CD4-positive, alpha-beta memory T cell (primary cell): ENCODE measurements around the gene RAD51D. TPM values are rescaled to one million over a fixed set of nuclear protein-coding genes. Genes with fewer than 3 reads are reported as not detected.

ENCODE experiments used
- CTCF ChIA-PET: fragments of 350-600 bp; sonication (Branson Sonifier 250); formaldehyde crosslinking; loops from one replicate; lab custom pipeline; 2021; ENCODE audit warnings: inconsistent platforms; ENCODE audit not compliant: partially characterized antibody; lab: Charles Lee
- POLR2A ChIA-PET: fragments of 350-600 bp; sonication (Branson Sonifier 250); formaldehyde crosslinking; loops from one replicate; lab custom pipeline; 2021; ENCODE audit not compliant: partially characterized antibody; lab: Charles Lee
- DNase-seq, 5 donors: peaks; one replicate each; pipeline versions ENCODE4 v3.0.0 to v3.0.0-alpha.2; 2020 to 2022; ENCODE audit warnings: mixed read lengths in 1 of 5
- H3K27ac ChIP-seq: one replicate; pipeline ENCODE4 v1.7.0; 2013; ENCODE audit warnings: low read depth, low read length
- H3K27me3 ChIP-seq: 2 replicates; pipeline ENCODE4 v1.7.0; 2013; ENCODE audit warnings: mild to moderate bottlenecking, low read length, moderate library complexity; ENCODE audit not compliant: insufficient read depth
- H3K36me3 ChIP-seq: 2 replicates; pipeline ENCODE4 v1.7.0; 2013; ENCODE audit warnings: mild to moderate bottlenecking, low read length, moderate library complexity; ENCODE audit not compliant: insufficient read depth
- H3K4me1 ChIP-seq: 2 replicates; pipeline ENCODE4 v1.7.0; 2013; ENCODE audit warnings: mild to moderate bottlenecking, low read length, moderate library complexity; ENCODE audit not compliant: insufficient read depth
- H3K4me3 ChIP-seq, 2 donors: one replicate each; pipeline ENCODE4 v1.7.0; 2013; ENCODE audit warnings: low read length in 2 of 2, mild to moderate bottlenecking in 1 of 2
- H3K9me3 ChIP-seq, 2 donors: one replicate each; pipeline ENCODE4 v1.7.0; 2013; ENCODE audit warnings: low read length in 2 of 2, control low read depth in 1 of 2; ENCODE audit not compliant: control insufficient read depth in 1 of 2
- H3K27ac Mint-ChIP-seq, 7 donors: one replicate each; pipeline ENCODE4 v1.8.0; 2020 to 2021; ENCODE audit warnings: mixed read lengths in 7 of 7, mild to moderate bottlenecking in 6 of 7, inconsistent platforms in 3 of 7, moderate library complexity in 3 of 7
- H3K27me3 Mint-ChIP-seq, 2 donors: one replicate each; pipeline ENCODE4 v1.8.0; 2020 to 2021; ENCODE audit warnings: mixed read lengths in 2 of 2
- H3K36me3 Mint-ChIP-seq, 2 donors: one replicate each; pipeline ENCODE4 v1.8.0; 2020 to 2021; ENCODE audit warnings: mixed read lengths in 2 of 2, inconsistent platforms in 1 of 2, mild to moderate bottlenecking in 1 of 2
- H3K4me1 Mint-ChIP-seq, 4 donors: one replicate each; pipeline ENCODE4 v1.8.0; 2020 to 2021; ENCODE audit warnings: mixed read lengths in 4 of 4, mild to moderate bottlenecking in 1 of 4
- H3K4me3 Mint-ChIP-seq, 8 donors: one replicate each; pipeline ENCODE4 v1.8.0; 2020 to 2021; ENCODE audit warnings: mixed read lengths in 8 of 8, mild to moderate bottlenecking in 7 of 8, moderate library complexity in 6 of 8, inconsistent platforms in 3 of 8
- H3K9me3 Mint-ChIP-seq, 8 donors: one replicate each; pipeline ENCODE4 v1.8.0; 2020 to 2021; ENCODE audit warnings: mixed read lengths in 8 of 8, mild to moderate bottlenecking in 5 of 8, inconsistent platforms in 3 of 8, moderate library complexity in 1 of 8
- intact Hi-C: fragments of 100-400 bp; cut with micrococcal nuclease; formaldehyde crosslinking; loops from one replicate; pipeline ENCODE4 v1.15.1; 2023
- polyA plus RNA-seq, 2 donors: library from polyadenylated mRNA; unstranded; fragments of 300-500 nt; fragmentation: Illumina TruSeq; gene quantifications; one replicate each; pipeline ENCODE4 v1.2.3, GENCODE V29; 2021
- total RNA-seq, 2 experiments: library from RNA; stranded (reverse); gene quantifications; one replicate each; pipeline ENCODE4 v1.2.3, GENCODE V29; 2021

The RAD51D gene
- total and polyA plus RNA-seq, 4 experiments from 2014 or later, result 6.1 to 29.2 (median 16.7) TPM

DNA sequence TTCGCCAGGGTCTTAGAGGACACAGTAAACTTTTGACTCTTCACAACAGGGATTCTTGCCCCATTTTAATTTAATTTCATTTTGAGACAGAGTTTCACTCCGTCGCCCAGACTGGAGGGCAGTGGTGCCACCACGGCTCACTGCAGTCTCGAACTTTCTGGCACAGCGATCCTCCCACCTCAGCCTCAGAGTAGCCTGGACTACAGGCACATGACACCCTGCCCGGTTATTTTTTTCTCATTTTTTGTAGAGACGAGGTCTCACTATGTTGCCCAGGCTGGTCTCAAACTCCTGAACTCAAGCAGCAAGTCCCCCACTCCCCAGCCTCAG is 22.8 kb upstream of the RAD51D start:
- peaks cover 8 to 32% (median 20%) of the 10 kb centered on the region in 4 donors for H3K4me1 Mint-ChIP-seq
- H3K4me1 ChIP-seq, result peaks cover 14% of the 10 kb centered on the region
- H3K27ac Mint-ChIP-seq, result peak overlapping the region in 6 of 7 donors; percentile 57 to 91 (median 78)
- peak overlapping the region in 1 of 2 donors; percentile 99 for H3K4me3 ChIP-seq
- H3K27ac ChIP-seq, result peak overlapping the region; percentile 77
- H3K36me3 ChIP-seq, result peaks cover 19% of the 10 kb centered on the region
- no peaks in the 10 kb centered on the region for H3K9me3 ChIP-seq
- peak overlapping the region; percentile 82 to 91 (median 88) for H3K4me3 Mint-ChIP-seq
- H3K36me3 Mint-ChIP-seq, result peaks cover 0 to 27% of the 10 kb centered on the region in 2 donors
- no peaks in the 10 kb centered on the region for H3K9me3 Mint-ChIP-seq
- no peak for DNase-seq
- CTCF ChIA-PET, result interaction anchor here (1.0 to 1.9 kb wide), 5 partner anchors 16 to 444 kb away, joined by 3 to 10 read pairs (median 4); no protein-coding TSS in a partner anchor
- H3K27me3 Mint-ChIP-seq, result no peaks in the 10 kb centered on the region
- H3K27me3 ChIP-seq, result no peaks in the 10 kb centered on the region
- intact Hi-C loops, result loop anchor here (1.0 kb wide), 8 partner anchors 19 to 605 kb away; partner anchors contain the start of gene PEX12
- POLR2A ChIA-PET, result interaction anchor here (0.9 to 2.2 kb wide), 7 partner anchors 72 to 605 kb away, joined by 3 to 9 read pairs (median 4); partner anchors contain the start of genes LIG3, SLFN11 and SLFN12L

DNA sequence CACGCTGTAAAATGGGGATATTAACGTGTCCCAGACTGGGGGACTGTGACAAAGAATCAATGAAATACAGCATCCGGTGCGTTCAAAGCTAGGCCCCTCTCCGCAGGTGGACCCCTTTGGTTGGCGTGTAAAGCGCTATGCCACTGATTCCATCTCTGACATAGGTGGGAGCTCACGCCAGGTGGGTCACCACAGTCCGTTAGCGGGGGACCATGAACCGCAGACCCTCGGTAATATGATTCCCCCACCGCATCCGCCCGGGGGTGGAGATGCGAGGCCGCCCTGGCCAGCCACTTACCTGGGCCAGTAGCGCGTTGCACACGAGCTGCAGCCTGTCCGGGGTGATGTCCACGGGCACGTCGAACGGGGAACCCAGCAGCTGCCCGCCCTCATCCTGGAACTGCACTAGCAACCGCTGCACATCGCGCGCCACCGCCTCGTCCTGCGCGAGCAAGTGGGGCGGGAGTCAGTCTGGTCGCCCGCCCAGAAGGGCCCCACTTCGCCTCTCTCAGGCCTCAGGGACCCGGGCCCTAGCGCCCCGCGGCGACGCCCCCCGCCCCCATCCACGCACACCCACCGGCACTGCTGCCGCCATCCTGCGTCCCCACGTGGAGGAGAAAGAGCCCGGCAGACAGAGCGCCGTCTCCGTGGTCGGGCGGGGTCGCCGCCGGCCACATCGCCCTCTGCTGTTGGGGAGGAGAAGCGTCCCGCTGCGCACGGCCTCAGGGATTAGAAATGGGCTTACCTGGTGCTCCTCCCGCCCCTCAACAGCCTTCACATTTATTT is 22.2 kb upstream of the RAD51D start, which contains the start of gene NLE1:
Gene NLE1 (minus strand): TSS at position 623 of the 786 bp plus-strand sequence. CDS start 28 bp downstream, at position 595.
- no peaks in the 10 kb centered on the region for H3K9me3 ChIP-seq
- Mint-ChIP-seq H3K9me3 (no peaks in the 10 kb centered on the region), H3K36me3 (peaks cover 0 to 32% of the 10 kb centered on the region in 2 donors), H3K27ac (peak within 1 kb of the TSS; percentile 72 to 91 (median 78)), H3K4me1 (peaks cover 8 to 32% (median 20%) of the 10 kb centered on the region in 4 donors), H3K4me3 (peak within 1 kb of the TSS; percentile 82 to 91 (median 88)), H3K27me3 (no peaks in the 10 kb centered on the region)
- intact Hi-C loops, result loop anchor here (1.0 kb wide), 8 partner anchors 19 to 605 kb away; partner anchors contain the start of gene PEX12
- ChIA-PET CTCF (interaction anchor here (0.7 to 1.9 kb wide), 13 partner anchors 16 to 939 kb away, joined by 3 to 5 read pairs (median 4); no protein-coding TSS in a partner anchor), POLR2A (interaction anchor here (0.6 to 2.2 kb wide), 16 partner anchors 19 to 667 kb away, joined by 3 to 16 read pairs (median 4); partner anchors contain the start of genes LIG3, PEX12, SLFN11 and SLFN12L)
- H3K4me3 ChIP-seq, result peak within 1 kb of the TSS; percentile 80 to 99
- peak within 1 kb of the TSS; percentile 77 for H3K27ac ChIP-seq
- peaks cover 24% of the 10 kb centered on the region for H3K36me3 ChIP-seq
- H3K27me3 ChIP-seq, result no peaks in the 10 kb centered on the region
- H3K4me1 ChIP-seq, result peaks cover 14% of the 10 kb centered on the region
- DNase-seq, result peak; percentile 85 to 89 (median 87)

DNA sequence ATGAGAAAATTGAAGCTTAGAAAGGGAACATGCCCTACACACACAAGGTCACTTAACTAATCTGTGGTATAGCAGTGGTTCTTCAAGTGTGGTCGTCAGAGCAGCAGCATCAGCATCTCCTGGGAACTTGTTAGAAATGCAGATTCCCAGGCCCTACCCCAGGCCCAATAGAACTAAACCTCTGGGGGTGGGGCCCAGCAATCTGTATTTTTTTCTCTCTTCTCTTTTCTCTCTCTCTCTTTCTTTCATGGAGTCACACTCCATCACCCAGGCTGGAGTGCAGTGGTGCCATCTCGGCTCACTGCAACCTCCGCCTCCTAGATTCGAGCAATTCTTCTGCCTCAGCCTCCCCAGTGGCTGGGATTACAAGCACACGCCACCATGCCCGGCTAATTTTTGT is 18.6 kb upstream of the RAD51D start:
- Histone ChIP-seq H3K9me3 (no peaks in the 10 kb centered on the region), H3K27me3 (no peaks in the 10 kb centered on the region), H3K4me1 (peaks cover 14% of the 10 kb centered on the region), H3K27ac (no peak overlapping the region), H3K36me3 (peaks cover 61% of the 10 kb centered on the region), H3K4me3 (no peak overlapping the region)
- CTCF ChIA-PET, result interaction anchor here (1.1 kb wide), 1 partner anchor 10 kb away, joined by 3 read pairs; no protein-coding TSS in a partner anchor
- DNase-seq, result no peak
- peak overlapping the region in 1 of 8 donors; percentile 49 for H3K4me3 Mint-ChIP-seq
- H3K4me1 Mint-ChIP-seq, result peaks cover 7 to 30% (median 16%) of the 10 kb centered on the region in 4 donors
- peak overlapping the region in 2 of 7 donors; percentile 47 for H3K27ac Mint-ChIP-seq
- intact Hi-C loops, result no loop called here
- peaks cover 20 to 68% of the 10 kb centered on the region in 2 donors for H3K36me3 Mint-ChIP-seq
- no peaks in the 10 kb centered on the region for H3K27me3 Mint-ChIP-seq
- POLR2A ChIA-PET, result no interaction called here
- H3K9me3 Mint-ChIP-seq, result no peaks in the 10 kb centered on the region

DNA sequence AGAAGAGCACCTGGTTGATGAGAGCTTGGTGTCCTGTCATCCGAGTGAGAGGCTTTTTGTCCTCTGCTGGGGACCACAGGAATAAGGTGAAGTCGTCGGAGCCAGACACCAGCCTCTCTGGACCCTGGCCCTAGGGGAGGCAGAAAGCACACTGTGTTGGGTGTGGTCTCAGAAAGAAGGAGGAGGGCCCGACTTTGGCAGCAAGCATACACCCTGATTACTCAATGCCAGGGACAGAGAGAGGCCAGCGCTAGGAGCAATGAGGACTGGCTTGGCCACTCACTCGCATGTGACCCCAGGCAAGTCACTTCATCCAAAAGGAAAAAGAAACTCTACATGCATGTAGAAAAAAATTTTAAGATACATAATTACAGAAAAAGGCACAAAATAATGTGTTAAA is 15.7 kb upstream of the RAD51D start:
- Histone ChIP-seq H3K27me3 (no peaks in the 10 kb centered on the region), H3K9me3 (no peaks in the 10 kb centered on the region), H3K27ac (no peak overlapping the region), H3K4me3 (no peak overlapping the region), H3K4me1 (no peaks in the 10 kb centered on the region), H3K36me3 (peaks cover 78% of the 10 kb centered on the region)
- no peaks in the 10 kb centered on the region for H3K27me3 Mint-ChIP-seq
- peaks cover 26 to 88% of the 10 kb centered on the region in 2 donors for H3K36me3 Mint-ChIP-seq
- DNase-seq, result no peak
- H3K27ac Mint-ChIP-seq, result peak overlapping the region in 1 of 7 donors; percentile 48
- ChIA-PET CTCF (interaction anchor here (0.7 kb wide), 1 partner anchor 613 kb away, joined by 3 read pairs; no protein-coding TSS in a partner anchor), POLR2A (no interaction called here)
- no peak overlapping the region for H3K4me3 Mint-ChIP-seq
- H3K4me1 Mint-ChIP-seq, result peaks cover 0 to 8% (median 1%) of the 10 kb centered on the region in 4 donors
- no peaks in the 10 kb centered on the region for H3K9me3 Mint-ChIP-seq
- intact Hi-C loops, result no loop called here

DNA sequence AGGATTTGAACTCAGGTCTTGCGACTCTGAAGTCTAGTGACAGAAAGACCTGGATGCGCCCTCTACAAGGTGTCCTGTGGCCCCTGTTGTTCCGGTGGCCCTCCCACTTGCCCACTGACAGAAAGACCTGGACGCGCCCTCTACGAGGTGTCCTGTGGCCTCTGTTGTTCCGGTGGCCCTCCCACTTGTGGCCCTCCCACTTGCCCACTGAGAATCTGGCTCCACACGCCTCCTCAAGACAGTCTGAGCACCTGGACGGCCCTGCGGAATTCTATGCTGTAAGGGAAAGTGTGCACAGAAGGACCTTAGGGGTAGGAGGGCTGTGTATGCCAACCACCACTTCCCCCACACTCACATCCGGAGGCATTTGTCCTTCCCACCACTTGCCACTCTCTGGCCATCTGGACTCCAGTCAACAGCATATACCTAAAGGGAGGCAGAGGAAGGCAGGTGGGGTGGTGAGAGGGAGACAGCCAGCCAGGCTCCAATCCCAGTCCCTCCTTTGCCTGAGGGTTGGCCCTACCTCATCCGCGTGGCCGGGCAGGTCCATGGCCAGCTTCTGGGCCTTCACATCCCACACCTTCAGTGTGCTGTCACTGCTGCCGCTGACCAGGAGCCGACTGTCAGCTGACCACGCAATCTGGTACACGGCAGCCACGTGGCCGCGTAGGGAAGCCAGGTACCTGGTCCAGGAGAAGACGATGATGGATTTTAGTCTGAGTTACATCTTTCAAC is 13.3 kb upstream of the RAD51D start:
- POLR2A ChIA-PET, result interaction anchor here (0.6 kb wide), 1 partner anchor 55 kb away, joined by 4 read pairs; no protein-coding TSS in a partner anchor
- CTCF ChIA-PET, result no interaction called here
- Mint-ChIP-seq H3K9me3 (no peaks in the 10 kb centered on the region), H3K27ac (no peak overlapping the region), H3K36me3 (peaks cover 26 to 72% of the 10 kb centered on the region in 2 donors), H3K27me3 (no peaks in the 10 kb centered on the region), H3K4me1 (peaks cover 0 to 6% (median 0%) of the 10 kb centered on the region in 4 donors), H3K4me3 (no peak overlapping the region)
- Histone ChIP-seq H3K27me3 (no peaks in the 10 kb centered on the region), H3K4me1 (no peaks in the 10 kb centered on the region), H3K36me3 (peaks cover 63% of the 10 kb centered on the region), H3K9me3 (no peaks in the 10 kb centered on the region), H3K4me3 (no peak overlapping the region), H3K27ac (no peak overlapping the region)
- no peak for DNase-seq
- intact Hi-C loops, result no loop called here

DNA sequence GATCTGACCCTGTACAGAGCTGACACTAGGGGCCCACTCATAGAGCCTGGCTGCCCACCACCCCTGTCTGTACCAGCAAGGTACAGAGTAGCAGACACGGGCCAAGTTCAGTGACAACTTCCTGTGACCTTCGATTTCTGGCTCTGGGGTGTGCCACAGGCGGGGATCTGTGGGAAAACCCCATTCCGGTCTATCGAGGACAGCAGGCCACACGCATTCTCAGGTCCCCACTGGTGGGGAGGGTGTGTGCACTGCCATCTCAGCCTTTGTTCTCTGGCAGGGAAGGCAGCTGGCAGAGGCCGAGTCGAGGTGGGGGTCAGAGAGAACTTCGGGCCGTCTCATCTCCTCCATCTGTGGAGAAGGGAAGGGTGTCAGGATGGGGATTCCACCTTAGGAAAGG is 12.4 kb upstream of the RAD51D start:
- Mint-ChIP-seq H3K4me3 (no peak overlapping the region), H3K36me3 (peaks cover 26 to 64% of the 10 kb centered on the region in 2 donors), H3K4me1 (peaks cover 0 to 6% (median 0%) of the 10 kb centered on the region in 4 donors), H3K27me3 (no peaks in the 10 kb centered on the region), H3K9me3 (no peaks in the 10 kb centered on the region), H3K27ac (no peak overlapping the region)
- Histone ChIP-seq H3K36me3 (peaks cover 56% of the 10 kb centered on the region), H3K27ac (no peak overlapping the region), H3K27me3 (no peaks in the 10 kb centered on the region), H3K4me1 (no peaks in the 10 kb centered on the region), H3K4me3 (no peak overlapping the region), H3K9me3 (no peaks in the 10 kb centered on the region)
- ChIA-PET CTCF (no interaction called here), POLR2A (no interaction called here)
- DNase-seq, result no peak
- intact Hi-C loops, result no loop called here
